Measurements from ENCODE around the gene SENP5.

The SENP5 gene

DNA sequence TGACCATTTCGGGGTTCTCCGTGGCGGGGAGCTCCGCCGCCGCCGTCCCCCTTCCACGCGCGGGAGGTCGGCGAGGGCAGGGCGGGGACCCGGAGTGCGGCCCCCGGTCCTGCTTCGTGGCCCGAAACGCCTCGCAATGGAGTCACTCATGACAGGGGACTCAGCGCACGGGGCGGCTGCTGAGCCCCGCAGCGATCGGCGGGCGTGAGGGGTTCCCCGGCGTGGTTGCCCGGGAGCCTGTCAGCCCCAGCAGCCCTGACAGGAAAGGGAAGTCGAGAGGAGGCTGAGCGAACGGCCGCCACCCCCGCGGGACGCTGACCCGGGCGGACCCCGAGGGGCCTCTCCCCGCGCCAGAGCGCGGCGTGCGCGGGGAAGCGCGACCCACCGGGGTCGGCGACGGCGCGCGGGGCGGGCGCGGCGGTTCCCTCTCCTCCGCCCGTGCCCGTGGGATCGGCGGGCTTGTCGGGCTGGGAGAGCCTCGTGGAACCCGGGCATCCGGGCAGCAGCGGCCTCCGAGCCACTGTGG lies 101.5 kb downstream of the SENP5 start:
- no peak for DNase-seq (ENCODE audit: low read depth)

DNA sequence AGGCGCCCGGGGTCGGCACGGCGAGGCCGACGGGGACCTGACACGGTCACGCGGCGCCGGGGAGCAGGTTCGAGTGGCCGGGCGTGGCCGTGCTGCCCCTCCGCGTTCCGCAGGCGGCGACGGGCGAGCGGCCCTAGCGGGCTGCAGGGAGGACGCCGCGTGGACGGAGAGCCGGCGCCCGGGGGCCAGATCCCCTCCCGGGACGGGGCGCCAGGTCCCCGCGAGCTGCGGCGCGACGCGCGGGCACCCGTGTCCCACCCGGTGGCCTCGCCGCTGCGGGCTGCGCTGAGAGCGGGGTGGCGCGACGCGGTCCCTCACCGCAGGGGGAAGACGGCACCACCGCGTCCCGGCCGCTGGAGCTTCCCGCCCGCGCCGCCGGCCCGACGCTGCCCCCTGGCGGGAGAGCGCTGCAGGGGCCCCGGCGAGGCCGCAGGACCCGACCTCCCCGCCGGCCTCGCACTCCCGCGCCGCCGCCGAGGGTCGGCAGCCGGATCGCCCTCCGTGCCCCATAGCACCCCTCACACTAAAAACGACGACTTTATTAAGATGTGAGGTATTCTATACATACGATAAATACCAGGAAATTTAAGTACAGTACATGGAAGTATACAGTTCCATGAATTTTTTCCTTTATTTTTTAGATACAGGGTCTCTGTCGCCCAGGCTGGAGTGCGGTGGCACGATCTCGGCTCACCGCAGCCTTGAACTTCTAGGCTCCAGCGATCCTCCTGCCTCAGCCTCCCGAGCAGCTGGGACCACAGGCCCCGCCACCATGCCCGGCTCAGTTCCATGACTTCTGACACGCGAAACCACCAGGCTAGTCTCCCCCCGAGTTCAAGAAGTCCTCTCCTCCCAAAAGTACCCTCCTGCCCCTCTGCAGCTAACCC lies 102.2 kb downstream of the SENP5 start:
- DNase-seq (ENCODE audit: low read depth): peak; percentile 39

GRCh38 chr3:196970547-196971093 lies 102.9 kb downstream of the SENP5 start:
- DNase-seq (ENCODE audit: low read depth): no peak

DNA sequence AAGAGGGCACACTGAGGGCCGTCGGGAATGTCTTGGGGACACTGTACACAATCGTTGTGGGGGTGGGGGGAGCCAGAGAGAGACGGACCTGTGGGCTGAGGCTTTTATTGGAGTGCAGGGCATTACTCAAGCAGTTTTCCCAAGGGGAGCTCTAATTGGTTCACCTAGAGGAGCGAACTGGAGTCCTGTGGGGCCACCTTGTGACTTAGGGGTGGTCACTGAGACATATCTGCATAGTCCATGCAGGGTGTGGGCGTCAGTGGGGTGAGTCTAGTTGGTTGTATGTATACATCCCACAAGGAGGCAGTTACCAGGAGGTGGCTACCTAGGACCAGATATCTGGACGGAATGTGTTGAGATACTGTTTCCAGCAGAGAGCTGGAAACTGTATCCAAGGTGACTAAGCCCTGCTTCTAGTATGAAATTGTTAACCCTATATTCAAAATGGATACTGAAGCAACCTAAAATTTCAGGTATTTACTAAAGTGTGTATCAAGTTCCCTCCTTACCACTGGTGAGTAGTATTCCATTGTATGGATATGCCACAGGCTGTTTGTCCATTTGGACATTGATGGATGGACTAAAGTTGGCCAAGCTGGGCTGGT lies 103.5 kb downstream of the SENP5 start:
- DNase-seq (ENCODE audit: low read depth): no peak

- DNase-seq (ENCODE audit: low read depth): no peak
Observed at GRCh38 chr3:196974661-196975060, 106.9 kb downstream of the SENP5 start.

DNA sequence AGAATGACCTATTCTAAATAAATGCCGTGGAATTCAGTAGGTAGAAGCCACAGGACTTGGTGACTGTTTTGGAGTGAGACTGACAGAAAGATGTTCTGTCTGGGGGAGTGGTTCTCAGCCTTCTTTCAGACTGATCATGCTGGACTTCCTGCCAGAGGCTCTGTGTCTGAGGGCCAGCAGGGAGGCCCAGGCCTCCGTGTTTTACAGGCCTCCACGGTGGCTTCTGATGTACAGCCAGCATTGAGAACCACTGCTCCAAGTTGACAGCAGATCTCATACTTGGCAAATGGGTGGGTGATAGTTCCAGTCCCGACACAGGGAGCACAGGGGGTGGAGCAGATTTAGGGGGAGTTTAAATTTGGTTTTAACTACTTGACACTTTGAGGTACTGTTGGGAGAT lies 107.6 kb downstream of the SENP5 start:
- DNase-seq (ENCODE audit: low read depth): no peak

GRCh38 chr3:196976941-196977340 lies 109.2 kb downstream of the SENP5 start:
- no peak for DNase-seq (ENCODE audit: low read depth)

DNA sequence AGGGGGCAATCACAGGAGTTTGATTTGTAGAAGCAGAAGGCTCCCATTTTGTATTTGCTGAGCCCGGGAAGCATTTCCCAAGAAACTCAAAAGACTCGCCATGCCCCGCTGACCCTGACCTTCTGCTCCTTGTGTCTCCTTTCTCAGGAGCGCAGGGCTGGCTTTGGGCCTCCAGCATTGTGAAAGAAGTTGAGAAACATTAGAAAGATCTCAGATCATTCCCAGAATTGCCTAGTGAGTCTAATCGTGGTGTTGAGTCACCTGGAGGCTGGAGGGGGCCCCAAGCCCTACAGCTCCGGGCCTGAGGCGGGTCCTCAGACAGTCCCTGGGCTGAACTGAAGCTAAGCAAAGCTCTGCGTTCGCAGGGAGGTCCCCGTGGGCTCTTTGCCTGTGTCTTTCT lies 111.8 kb downstream of the SENP5 start:
- DNase-seq (ENCODE audit: low read depth): peak; percentile 84

GRCh38 chr3:196981657-196982056 lies 113.9 kb downstream of the SENP5 start:
- DNase-seq (ENCODE audit: low read depth): no peak

- no peak for DNase-seq (ENCODE audit: low read depth)
Observed at GRCh38 chr3:196983186-196983585, 115.5 kb downstream of the SENP5 start.
